OCI-M2 (cell line): ENCODE measurements around the gene DVL2.
"Not testable (repeated sequence)": the region's sequence is repeated elsewhere in the genome, so short reads cannot be mapped to it uniquely, and the experiment has no call there.

Source experiments
- DNase-seq: peaks from one replicate; lab custom pipeline; 2025; ENCODE audit not compliant: unreplicated experiment; lab: John Stamatoyannopoulos, UW

The DVL2 gene

DNA sequence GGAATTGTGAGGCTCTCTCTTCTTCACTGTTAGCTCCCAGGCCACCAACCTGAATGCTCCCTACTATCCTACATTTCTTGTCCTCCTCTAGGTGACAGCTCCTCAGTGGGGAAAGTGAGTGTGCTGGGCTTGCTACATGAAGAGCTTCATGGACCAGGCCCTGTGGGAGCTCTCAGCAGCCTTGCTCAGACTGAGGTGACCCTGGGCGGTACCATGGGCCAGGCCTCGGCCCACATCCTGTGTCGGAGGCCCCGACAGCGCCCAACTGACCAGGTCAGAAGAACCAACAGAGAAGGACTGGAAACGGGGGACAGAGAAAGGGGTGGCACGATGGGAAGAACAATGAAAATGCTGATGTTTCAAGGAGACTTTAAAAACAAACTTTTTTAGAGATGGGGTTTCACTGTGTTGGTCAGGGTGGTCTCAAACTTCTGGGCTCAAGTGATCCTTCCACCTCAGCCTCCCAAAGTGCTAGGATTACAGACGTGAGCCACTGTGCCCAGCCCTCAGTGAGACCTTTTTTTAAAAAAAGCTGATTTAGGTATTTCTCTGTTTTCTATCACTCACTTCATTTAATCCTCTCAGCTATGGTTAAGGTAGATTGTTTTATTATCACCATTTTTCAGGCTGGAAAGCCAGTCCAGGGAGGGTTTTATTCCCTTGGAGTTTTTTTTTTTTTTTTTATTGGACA is 22.6 kb upstream of the DVL2 start:
- no peak for DNase-seq

DNA sequence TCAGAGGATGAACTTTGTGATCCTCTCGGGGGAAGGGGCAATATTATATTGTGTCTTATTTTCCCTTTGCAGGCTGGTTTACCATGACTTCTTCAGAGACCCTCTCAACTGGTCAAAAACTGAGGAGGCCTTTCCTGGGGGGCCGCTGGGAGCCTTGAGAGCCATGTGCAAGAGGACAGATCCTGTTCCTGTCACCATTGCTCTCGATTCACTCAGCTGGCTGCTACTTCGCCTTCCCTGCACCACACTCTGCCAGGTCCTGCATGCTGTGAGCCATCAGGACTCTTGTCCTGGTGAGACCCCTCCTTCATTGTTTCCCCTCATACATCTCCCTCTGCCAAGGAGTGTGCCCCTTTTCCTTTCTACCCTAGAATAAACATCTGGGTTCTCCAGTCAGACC is 20.2 kb upstream of the DVL2 start:
- DNase-seq = no peak

- no peak for DNase-seq
These were observed 18.8 kb upstream of the DVL2 start for GRCh38 chr17:7253082-7253481.

DNA sequence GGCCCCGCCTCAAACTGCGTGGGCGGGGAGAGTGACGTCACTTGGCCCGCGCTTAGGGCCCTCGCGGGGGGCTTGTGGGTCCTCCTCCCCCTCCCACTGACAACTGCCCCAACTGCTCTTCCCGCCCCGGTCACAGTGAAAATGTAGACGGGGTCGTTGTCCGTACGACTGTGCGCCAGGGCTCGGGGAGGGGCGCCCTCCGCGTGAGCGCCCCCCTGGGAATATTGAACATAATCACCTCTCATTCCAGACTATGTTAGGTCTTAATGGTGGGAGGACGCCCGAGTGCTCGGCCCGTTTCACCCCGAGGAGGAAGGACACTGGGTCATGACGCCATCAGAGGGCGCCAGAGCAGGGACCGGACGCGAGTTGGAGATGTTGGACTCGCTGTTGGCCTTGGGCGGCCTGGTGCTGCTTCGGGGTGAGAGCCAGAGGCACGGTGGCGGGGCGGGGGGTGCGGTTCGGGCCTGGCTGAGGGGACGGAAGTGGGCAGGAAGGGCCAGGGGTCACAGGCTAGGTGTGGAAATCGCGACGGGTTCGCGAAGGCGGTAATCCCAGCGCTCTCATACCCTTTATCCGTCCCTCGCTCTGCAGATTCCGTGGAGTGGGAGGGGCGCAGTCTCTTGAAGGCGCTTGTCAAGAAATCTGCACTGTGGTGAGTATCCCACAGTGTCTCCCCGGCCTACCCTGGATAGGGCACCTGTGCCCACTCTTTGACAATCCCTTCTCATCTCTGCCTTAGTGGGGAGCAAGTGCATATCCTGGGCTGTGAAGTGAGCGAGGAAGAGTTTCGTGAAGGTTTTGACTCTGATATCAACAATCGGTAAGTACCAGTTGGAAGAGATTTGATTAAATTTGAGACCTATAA is 18.1 kb upstream of the DVL2 start, which contains the start of gene ELP5:
TSS of gene ELP5 (plus strand) at position 40 of the 868 bp plus-strand sequence. CDS start at position 376, 336 bp downstream.
- DNase-seq = peak; percentile 93

- DNase-seq = no peak
These were observed 17.4 kb upstream of the DVL2 start, which contains the start of gene CTDNEP1 for GRCh38 chr17:7251661-7252175. Gene CTDNEP1, minus strand, starts transcription at chr17:7251734. Its CDS starts 438 bp downstream, at chr17:7251296.

DNA sequence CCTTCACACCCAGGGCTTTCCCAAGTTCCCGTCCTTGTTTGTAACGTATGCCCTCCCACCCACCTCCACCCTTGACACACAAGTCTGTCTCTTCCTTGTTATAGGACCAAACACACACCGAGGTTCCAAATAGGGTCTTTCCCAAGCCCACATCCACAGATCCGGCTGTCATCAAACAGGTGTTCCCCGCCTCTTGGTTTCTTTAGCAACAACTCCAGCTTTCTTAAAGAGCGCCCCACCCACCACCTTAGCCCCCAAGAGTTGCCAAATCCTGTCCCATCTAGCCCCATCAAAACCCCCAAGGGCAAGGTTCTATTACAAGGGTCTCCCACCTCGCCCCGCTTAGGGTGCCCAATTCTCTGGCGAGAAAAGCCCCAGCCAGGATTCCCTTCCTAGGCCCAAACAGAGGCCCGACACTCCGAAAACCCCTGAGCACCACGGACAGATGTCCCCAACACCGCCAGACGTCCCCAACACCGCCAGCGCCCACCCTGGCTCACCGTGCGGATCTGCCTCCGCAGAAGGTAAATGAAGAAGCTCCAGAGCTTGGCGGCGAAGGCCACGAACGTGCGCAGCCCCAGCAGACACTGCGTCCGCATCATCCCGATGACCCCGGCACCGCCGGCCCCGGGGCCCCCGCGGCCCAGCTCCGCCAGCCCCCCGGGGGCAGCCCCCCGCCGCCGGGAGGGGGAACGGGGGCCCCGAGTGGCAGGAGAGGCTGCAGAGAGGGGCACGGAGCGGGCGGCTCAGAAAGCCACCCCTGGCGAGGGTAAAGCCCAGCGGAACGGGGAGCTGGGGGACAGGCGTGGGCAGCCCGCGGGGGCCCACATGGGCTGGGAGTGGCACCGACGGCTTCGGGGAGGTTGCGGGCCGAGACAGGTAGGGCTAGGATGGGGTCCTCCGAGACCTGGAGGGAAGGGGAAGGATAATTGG is 16.6 kb upstream of the DVL2 start:
- no peak for DNase-seq

DNA sequence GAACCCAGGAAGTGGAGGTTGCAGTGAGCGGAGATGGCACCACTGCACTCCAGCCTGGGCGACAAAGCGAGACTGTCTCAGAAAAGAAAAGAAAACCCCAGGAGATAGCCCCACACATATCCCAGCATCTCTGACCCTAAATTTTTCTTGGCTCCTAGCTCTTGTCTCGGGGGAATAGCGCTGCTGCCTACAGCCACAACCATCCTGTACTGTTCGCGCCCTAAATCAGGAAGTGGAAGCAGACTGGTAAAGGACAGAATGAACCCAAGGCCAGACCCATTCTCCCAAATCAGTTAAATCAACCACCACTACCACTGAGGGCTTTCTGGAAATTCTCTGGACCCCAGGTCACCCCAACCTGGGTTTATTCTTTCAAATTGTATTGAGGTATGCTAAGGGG is 15.5 kb upstream of the DVL2 start:
- DNase-seq = no peak

- DNase-seq = no peak
These were observed 14.9 kb upstream of the DVL2 start for GRCh38 chr17:7249214-7249613.

DNA sequence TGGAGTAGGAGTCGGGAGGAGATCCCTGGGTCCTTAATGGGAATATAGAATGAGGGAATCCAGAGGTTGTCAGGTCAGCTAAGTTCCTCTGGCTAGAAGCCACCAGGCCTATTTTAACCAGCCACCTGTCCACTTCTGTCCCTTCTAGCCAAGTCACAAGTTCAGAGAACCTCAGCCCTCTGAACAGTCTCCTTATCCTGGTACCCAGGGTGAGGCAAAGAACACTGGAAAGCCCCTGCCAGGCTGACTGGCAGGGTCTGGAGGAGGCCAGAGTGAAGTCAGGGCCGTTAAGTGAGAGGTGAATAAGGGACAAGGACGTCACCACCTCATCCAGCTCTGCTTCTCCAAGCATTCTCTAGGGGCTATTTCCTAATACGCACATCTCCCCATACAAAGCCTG is 14.5 kb upstream of the DVL2 start:
- DNase-seq = no peak

DNA sequence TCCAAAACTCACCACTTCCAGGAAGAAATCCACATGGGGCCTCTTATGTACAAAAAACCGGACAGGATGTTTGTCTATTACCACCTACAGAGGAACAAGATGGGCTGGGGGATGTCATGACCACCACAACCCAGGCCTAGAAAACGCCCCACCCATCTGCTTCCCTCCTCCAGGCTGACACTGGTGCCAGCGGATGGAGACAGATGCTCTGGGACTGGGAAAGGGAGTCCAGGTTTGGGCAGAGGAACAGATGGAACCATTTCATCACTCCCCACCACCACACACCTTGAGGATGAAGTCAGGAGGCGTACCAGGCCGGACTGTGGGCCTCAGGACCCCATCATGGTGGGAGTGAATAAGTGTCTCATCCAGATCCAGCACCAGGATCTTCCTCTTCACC is 12.5 kb upstream of the DVL2 start:
- no peak for DNase-seq

- not testable (repeated sequence) for DNase-seq
These were observed 9.5 kb upstream of the DVL2 start for GRCh38 chr17:7243838-7244237.

- no peak for DNase-seq
These were observed 9.1 kb upstream of the DVL2 start for GRCh38 chr17:7243453-7243729.

- DNase-seq = peak; percentile 80
These were observed 8.6 kb upstream of the DVL2 start for GRCh38 chr17:7242717-7243452.

DNA sequence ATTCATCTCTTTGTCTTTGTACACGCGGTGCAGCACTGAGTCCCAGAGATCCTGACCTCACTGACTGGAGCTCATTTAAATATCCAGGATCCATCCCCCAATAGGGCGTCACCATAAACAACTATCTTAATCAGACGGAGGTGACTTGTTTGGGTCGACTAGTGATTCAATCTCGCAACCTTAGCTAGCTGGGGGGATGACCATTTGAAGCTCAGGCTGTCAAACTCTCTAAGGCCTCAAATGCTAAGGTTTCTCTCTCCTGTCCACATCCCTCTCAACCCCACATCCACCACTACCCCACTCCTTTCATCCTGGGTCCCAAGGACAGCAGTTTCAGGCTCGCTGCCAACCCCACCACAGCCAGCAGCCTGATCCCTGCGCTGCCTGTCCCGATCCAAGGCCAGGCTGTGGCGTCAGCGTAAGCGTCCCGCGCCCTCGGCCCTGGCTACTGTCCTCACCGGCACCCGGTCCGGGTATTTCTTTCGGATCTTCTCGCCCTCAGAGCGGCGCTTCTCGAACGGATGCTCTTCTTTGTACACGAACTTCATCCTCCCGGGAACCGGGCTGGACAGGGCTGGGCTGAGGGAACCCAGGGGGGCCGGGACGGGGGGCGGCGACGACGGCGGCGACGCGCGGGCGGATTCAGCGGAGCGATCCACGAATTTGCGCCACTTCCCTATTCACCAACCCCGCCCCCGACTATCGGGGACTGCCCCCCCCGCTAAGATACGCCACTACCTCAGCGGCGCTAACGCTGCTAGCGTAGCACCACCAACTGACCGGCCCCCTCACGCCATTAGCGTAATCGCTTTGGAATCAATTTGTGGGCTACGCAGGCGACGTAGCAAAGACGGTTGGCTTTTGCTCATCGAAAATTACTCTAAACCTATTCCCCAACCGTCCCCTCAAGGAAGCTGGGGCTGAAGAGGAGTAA is 7.7 kb upstream of the DVL2 start, which contains the start of gene GABARAP:
TSS of gene GABARAP (minus strand) at position 667 of the 934 bp plus-strand sequence. CDS start at position 548, 119 bp downstream.
- DNase-seq = peak; percentile 80

DNA sequence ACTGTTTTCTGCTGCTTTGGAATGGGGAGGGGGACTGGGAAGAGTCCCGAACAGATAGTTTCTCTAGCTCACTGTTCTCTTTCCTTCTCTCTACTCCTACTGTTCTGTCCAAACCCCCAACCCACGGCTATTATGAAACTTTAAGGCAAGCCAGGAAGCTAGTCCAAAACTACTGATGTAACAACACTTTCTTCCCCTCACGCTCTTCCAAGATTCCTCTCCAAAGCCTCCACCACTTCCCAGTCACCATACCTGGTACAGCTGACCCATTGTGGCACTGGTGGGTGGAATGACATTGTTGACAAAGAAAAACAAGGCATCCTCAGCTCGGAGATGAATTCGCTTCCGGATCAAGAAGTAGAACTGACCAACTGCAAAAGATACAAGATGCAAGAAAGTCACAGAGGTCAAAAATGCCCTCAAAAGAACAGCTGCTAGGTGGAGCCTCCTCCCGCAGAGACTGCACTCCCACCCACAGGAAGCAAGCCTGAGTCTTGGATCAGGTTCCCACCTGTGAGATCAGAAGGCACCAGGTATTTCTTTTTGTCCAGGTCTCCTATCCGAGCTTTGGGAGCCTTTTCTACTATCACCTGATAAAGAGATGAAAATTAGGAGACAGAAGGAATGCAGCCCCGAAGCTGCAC is 6.9 kb upstream of the DVL2 start:
- no peak for DNase-seq

- DNase-seq = no peak
These were observed 6.1 kb upstream of the DVL2 start for GRCh38 chr17:7240375-7240774.

DNA sequence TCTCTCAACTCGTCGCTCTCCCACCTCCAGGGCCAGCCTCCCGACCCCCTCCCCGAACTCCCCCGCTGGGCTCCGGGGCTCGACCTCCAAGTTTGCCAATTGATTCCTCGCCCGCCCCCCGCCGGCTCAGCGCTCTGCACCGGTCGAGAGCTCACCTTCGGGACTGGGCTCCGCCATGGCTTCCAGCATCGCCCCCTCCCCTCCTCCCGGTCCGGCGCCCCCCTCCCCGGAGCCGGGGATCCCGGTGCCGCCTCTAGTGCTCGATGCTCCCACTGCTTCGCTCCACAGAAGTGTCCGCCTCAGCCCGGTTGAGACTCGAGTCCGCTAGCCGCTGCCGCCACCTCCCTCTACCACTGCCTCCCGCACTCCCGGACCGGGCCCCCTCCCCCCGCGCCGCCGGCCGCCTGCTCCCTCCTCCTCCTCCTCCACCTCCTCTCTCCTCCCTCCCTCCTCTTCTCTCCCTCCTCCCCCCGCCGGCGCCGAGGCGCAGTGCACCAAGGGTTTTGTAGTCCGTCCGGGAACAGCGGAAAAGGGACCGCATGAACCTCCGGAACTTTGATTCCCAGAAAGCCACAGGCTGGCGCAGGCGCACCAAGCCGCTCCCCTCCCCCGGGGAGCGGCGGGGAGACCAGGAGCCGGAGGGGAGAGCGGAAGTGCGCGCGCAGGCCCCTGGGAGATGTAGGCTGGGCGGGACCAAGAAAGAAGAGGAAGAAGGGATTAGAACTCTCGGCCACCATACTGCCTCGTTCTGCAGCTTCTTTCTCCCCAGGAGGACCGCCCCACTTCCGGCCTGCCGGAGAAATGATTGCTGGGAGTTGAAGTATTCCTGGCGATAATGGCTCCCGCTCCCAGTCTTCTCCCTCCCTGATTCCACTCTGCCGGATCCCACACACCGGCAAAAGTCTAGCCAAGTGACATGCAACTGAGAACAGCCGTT is 5.0 kb upstream of the DVL2 start, which contains the start of gene PHF23:
TSS of gene PHF23 (minus strand) at position 367 of the 937 bp plus-strand sequence. CDS start at position 189, 178 bp downstream.
- DNase-seq = peak; percentile 86
